Skeletal muscle satellite cell (primary cell): ENCODE results near the gene TRPV2.
A peak's percentile ranks its signal among the peaks of the same experiment; 100 is the strongest.

Experiments used
- H3K27me3 ChIP-seq: 2 replicates; pipeline ENCODE4 v1.7.0; 2013; ENCODE audit warnings: low read length; ENCODE audit not compliant: control insufficient read depth, insufficient read depth
- H3K36me3 ChIP-seq: 2 replicates; pipeline ENCODE4 v1.7.0; 2013; ENCODE audit warnings: mild to moderate bottlenecking, control low read depth, low read length; ENCODE audit not compliant: insufficient read depth
- H3K4me1 ChIP-seq: 2 replicates; pipeline ENCODE4 v1.7.0; 2013; ENCODE audit warnings: low read length; ENCODE audit not compliant: control insufficient read depth, insufficient read depth
- H3K4me2 ChIP-seq: 2 replicates; pipeline ENCODE4 v1.7.0; 2013; ENCODE audit warnings: mild to moderate bottlenecking, low read length
- H3K4me3 ChIP-seq: 2 replicates; pipeline ENCODE4 v1.7.0; 2013; ENCODE audit warnings: low read length
- H3K9ac ChIP-seq: 2 replicates; pipeline ENCODE4 v1.7.0; 2013; ENCODE audit warnings: mild to moderate bottlenecking, low read depth, low read length, moderate library complexity
- H3K9me3 ChIP-seq: replicated peaks from 2 replicates; pipeline ENCODE4 v1.7.0; 2013; ENCODE audit warnings: mild to moderate bottlenecking, control low read depth, low read length

Gene TRPV2

GRCh38 chr17:16417896-16418684, 2.7 kb downstream of the TRPV2 start:
- Histone ChIP-seq H3K9me3 (no peaks in the 10 kb centered on the region), H3K36me3 (peaks cover 37% of the 10 kb centered on the region), H3K4me2 (peak overlapping the region; percentile 84), H3K4me3 (peak overlapping the region; percentile 20), H3K4me1 (peaks cover 50% of the 10 kb centered on the region), H3K9ac (peak overlapping the region; percentile 24), H3K27me3 (no peaks in the 10 kb centered on the region)

GRCh38 chr17:16418685-16419068, 3.3 kb downstream of the TRPV2 start:
- Histone ChIP-seq H3K27me3 (no peaks in the 10 kb centered on the region), H3K9me3 (no peaks in the 10 kb centered on the region), H3K4me1 (peaks cover 50% of the 10 kb centered on the region), H3K9ac (peak overlapping the region; percentile 24), H3K36me3 (peaks cover 43% of the 10 kb centered on the region), H3K4me3 (peak overlapping the region; percentile 20), H3K4me2 (peak overlapping the region; percentile 82)

- Histone ChIP-seq H3K9me3 (no peaks in the 10 kb centered on the region), H3K4me3 (peak overlapping the region; percentile 55), H3K9ac (peak overlapping the region; percentile 71), H3K4me1 (peaks cover 50% of the 10 kb centered on the region), H3K27me3 (no peaks in the 10 kb centered on the region), H3K4me2 (peak overlapping the region; percentile 82), H3K36me3 (peaks cover 44% of the 10 kb centered on the region)
Observed at GRCh38 chr17:16419074-16419928, 3.9 kb downstream of the TRPV2 start.

- Histone ChIP-seq H3K36me3 (peaks cover 44% of the 10 kb centered on the region), H3K9me3 (no peaks in the 10 kb centered on the region), H3K4me3 (peak overlapping the region; percentile 55), H3K4me2 (peak overlapping the region; percentile 82), H3K4me1 (peaks cover 48% of the 10 kb centered on the region), H3K27me3 (no peaks in the 10 kb centered on the region), H3K9ac (peak overlapping the region; percentile 71)
Observed at GRCh38 chr17:16419929-16420271, 4.5 kb downstream of the TRPV2 start.

GRCh38 chr17:16422416-16422815, 7.0 kb downstream of the TRPV2 start:
- no peaks in the 10 kb centered on the region for H3K27me3 ChIP-seq
- no peak overlapping the region for H3K4me3 ChIP-seq
- H3K36me3 ChIP-seq = peaks cover 66% of the 10 kb centered on the region
- no peak overlapping the region for H3K9ac ChIP-seq
- no peaks in the 10 kb centered on the region for H3K9me3 ChIP-seq
- no peak overlapping the region for H3K4me2 ChIP-seq
- H3K4me1 ChIP-seq = peaks cover 36% of the 10 kb centered on the region

- Histone ChIP-seq H3K36me3 (peaks cover 65% of the 10 kb centered on the region), H3K4me2 (no peak overlapping the region), H3K4me1 (peaks cover 26% of the 10 kb centered on the region), H3K4me3 (no peak overlapping the region), H3K9ac (no peak overlapping the region), H3K27me3 (no peaks in the 10 kb centered on the region), H3K9me3 (no peaks in the 10 kb centered on the region)
Observed at GRCh38 chr17:16423226-16423872, 8.0 kb downstream of the TRPV2 start.

GRCh38 chr17:16425202-16425601, 9.8 kb downstream of the TRPV2 start:
- Histone ChIP-seq H3K9me3 (no peaks in the 10 kb centered on the region), H3K4me1 (peaks cover 8% of the 10 kb centered on the region), H3K36me3 (peaks cover 76% of the 10 kb centered on the region), H3K4me2 (no peak overlapping the region), H3K27me3 (no peaks in the 10 kb centered on the region), H3K4me3 (no peak overlapping the region), H3K9ac (no peak overlapping the region)

GRCh38 chr17:16425698-16426659, 10.6 kb downstream of the TRPV2 start:
- no peaks in the 10 kb centered on the region for H3K27me3 ChIP-seq
- H3K4me1 ChIP-seq = no peaks in the 10 kb centered on the region
- no peak overlapping the region for H3K4me2 ChIP-seq
- no peaks in the 10 kb centered on the region for H3K9me3 ChIP-seq
- H3K4me3 ChIP-seq = no peak overlapping the region
- H3K9ac ChIP-seq = no peak overlapping the region
- peaks cover 68% of the 10 kb centered on the region for H3K36me3 ChIP-seq

GRCh38 chr17:16427020-16427419, 11.6 kb downstream of the TRPV2 start:
- H3K9ac ChIP-seq = no peak overlapping the region
- H3K4me2 ChIP-seq = no peak overlapping the region
- no peaks in the 10 kb centered on the region for H3K4me1 ChIP-seq
- H3K4me3 ChIP-seq = no peak overlapping the region
- peaks cover 67% of the 10 kb centered on the region for H3K36me3 ChIP-seq
- H3K9me3 ChIP-seq = no peaks in the 10 kb centered on the region
- H3K27me3 ChIP-seq = no peaks in the 10 kb centered on the region

- Histone ChIP-seq H3K9me3 (no peaks in the 10 kb centered on the region), H3K4me1 (no peaks in the 10 kb centered on the region), H3K27me3 (no peaks in the 10 kb centered on the region), H3K4me2 (no peak overlapping the region), H3K9ac (no peak overlapping the region), H3K36me3 (peaks cover 64% of the 10 kb centered on the region), H3K4me3 (no peak overlapping the region)
Observed at GRCh38 chr17:16428098-16428882, 12.9 kb downstream of the TRPV2 start.
